Islet of Langerhans (tissue), 1 donor: ENCODE data around the gene FYTTD1.
"Not testable (repeated sequence)": the region's sequence is repeated elsewhere in the genome, so short reads cannot be mapped to it uniquely, and the experiment has no call there.

Experiments used
- FAIRE-seq: peaks from one replicate; lab custom pipeline; 2011; peaks lifted over from hg19 to GRCh38; lab: Jason Lieb, UNC

Gene FYTTD1, protein sequence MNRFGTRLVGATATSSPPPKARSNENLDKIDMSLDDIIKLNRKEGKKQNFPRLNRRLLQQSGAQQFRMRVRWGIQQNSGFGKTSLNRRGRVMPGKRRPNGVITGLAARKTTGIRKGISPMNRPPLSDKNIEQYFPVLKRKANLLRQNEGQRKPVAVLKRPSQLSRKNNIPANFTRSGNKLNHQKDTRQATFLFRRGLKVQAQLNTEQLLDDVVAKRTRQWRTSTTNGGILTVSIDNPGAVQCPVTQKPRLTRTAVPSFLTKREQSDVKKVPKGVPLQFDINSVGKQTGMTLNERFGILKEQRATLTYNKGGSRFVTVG

DNA sequence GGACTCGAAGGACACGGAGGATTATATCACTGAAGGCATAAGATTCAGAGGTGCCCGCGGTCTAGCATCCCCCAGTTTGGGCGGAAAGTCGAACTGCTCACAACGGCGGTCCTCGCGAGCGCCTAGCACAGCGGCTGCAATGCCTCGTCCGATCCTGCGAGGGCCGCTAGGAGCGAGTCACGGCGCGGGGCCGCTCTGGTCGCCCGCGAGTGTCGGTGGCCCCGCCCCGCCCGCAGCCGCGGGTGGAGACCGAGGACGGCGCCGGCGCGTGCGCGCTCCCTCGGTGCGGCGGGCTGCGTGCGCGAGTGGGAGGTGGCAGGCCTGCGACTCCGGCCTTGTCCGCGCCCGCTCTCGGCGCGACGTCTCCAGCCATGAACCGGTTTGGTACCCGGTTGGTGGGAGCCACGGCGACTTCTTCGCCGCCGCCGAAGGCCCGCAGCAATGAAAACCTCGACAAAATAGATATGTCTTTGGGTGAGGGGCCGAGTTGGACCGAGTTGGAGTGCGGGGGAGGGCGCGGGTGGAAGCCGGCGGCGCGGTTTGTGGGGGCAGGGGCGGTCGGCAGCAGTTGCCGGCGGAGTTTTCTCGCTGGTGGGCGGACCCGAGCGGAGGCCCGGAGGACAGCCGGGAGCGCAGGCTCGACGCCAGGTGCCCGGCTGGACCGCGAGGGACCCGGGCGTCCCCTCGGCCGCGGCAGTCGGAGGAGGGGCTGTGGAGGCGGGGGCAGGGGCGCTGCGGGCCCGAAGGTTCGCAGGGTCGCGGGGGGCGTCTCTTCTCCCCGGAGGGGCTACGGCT lies at the start of gene FYTTD1:
TSS of gene FYTTD1 (plus strand) at position 283 of the 795 bp plus-strand sequence. CDS start at position 372, 89 bp downstream.
- FAIRE-seq = no peak

DNA sequence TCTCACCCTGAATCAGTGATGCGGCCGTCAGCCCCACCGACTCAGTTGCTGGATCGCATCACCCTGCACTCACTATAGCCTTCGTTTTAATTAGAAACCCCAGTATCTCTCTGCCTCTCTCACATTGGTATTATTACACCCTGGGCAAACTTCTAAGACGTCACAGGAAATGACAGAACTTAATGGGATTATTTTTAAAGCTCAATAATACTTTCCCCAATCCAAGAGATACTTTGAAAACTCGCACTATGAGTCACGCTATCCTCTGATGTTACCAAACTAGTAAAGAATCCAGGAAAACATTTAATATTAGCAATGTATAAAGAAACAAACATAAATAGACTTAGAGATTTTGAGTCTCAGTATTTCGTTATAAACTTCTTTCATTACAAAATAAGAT lies 49.6 kb upstream of the FYTTD1 start:
- no peak for FAIRE-seq

DNA sequence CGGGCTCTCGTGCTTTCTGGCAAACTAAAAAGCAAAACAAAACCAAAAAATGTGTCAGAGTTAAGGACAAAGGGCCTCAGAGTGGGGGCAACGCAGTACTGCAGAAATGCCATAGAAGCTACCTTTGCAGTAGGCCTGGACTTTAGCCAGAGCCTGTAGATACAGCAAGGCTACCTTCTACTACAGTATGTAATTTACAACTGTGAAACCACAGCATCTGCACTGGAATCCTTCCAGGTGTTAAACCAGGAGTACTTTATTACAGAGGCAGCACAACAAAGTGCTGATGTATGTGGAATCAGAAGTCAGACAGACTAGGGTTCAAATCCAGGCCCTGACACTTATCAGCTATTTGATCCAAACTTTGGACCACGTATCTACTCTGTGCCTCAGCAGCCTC lies 47.8 kb upstream of the FYTTD1 start:
- no peak for FAIRE-seq

DNA sequence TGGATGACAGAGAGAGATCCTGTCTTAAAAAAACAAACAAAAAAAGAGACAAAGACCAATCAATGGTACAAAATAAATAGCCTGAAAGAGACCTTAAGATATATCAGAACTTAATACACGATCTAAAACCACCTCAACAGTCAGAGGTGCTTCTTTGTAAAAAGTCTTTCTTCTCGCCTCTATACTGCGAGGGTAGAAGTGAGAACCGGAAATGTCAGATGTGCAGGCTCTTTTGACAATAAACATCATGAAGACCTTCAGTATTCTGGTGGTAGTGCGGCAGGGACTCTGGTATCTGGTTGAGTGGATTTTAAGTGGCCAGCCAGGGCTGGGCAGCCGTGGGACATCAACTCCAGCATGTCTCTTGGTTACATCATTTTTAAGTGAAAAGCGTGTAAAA lies 43.0 kb upstream of the FYTTD1 start:
- FAIRE-seq = no peak

DNA sequence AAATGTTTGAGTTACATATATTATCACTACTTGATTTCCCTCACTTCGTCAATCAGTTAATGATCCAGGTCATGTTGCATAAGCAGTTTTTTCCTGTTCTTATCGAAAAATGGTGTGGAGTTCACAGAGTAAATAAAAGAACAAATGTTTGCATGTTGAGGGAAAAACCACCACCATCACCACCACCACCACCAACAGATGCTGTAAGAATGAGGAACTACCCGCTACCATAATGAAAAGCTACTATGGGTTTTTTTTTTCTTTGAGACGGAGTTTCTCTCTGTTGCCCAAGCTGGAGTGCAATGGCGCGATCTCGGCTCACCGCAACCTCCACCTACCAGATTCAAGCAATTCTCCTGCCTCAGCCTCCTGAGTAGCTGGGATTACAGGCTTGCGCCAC lies 40.5 kb upstream of the FYTTD1 start:
- FAIRE-seq = no peak

DNA sequence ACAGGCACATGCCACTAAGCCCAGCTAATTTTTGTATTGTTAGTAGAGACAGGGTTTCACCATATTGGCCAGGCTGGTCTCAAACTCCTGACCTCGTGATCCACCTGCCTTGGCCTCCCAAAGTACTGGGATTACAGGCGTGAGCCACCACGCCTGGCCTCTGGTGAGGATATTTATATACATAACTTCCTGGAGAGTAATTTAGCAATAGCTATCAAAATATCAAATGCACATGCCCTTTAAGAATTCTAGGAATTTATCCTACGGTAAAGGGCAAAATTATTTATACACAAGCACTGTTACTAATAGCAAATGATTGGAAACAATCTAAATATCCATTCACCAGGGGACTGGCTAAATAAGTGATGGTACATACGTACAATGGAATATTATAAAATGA lies 38.7 kb upstream of the FYTTD1 start:
- FAIRE-seq = not testable (repeated sequence)

DNA sequence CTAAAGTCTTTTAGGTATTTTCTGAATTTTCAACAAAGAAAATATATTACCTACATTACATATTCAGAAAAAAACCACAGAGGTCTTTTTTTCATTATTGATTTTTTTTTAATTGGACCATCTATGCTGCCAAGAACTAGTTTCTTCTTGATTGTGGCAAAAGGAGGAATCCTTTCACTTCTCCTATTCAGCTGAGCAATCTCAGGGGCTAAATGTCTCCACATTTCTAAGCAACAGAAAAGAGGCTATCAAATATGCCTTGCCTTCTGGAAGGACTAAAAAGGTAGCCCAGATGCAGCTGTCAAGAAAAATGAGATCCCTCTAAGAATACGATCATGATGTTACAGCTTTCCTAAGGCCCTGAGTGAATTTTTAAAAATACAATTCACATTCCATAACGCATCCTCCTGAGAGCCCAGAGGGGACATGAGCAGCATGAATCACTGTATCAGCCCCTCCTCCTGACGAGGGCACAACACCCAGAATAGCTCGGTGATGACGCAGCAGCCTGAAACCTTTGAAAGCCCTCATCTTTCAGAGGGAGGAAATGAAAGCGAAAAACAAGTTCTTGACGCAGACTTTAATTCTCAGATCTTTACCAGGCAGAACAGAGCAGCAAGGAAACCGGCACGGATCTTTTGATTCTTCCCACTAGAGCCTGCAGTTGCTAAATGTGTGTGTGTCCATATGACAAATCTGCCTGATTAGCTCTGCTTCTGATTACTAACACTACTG lies 37.5 kb upstream of the FYTTD1 start:
- FAIRE-seq = peak; percentile 5

DNA sequence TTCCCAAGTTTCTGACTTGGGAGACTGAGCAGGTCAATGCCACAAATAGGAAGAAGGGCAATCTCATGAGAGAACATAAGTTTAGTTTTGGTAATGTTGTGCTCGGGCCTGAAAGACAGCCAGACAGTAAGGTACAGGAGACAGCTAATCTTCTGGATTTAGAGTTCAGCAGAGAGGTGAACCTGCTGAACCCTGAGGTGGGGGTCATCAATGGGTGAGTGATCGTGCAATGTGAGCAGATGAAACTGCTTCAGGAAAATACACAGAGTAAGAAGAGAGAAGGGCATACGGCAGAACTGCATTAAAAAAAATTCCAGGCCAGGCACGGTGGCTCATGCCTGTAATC lies 36.2 kb upstream of the FYTTD1 start:
- FAIRE-seq = no peak

DNA sequence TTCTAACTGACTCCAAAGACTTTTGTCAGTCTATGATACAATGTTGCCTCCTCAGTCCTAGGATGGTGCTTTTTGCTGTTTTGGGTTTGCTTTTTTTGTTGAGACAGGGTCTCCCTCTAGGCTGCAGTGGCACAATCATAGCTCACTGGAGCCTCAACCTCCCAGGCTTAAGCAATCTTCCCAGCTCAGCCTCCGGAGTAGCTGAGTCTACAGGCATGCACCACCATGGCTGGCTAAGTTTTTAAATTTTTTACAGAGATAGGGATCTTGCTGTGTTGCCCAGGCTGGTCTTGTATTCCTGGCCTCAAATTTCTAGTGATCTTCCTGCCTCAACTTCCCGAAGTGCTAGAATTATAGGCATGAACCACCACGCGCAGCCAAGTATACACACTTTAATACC lies 35.4 kb upstream of the FYTTD1 start:
- FAIRE-seq = no peak

DNA sequence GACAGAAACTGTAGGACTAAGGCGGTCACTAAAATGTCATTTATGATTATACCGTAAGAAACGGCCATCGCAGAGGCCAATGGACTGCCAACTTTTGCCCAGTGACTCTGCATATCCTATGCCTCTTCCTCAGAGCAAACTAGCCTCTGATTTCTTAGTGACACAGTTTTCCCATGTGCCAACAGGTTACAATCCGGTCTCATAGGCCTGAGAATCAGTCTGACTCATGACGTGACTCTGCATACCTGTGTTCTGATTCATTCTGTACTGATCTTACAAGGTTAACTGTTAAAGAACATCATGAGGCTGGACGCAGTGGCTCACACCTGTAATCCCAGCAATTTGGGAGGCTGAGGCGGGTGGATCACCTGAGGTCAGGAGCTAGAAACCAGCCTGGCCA lies 30.8 kb upstream of the FYTTD1 start:
- peak; percentile 30 for FAIRE-seq

DNA sequence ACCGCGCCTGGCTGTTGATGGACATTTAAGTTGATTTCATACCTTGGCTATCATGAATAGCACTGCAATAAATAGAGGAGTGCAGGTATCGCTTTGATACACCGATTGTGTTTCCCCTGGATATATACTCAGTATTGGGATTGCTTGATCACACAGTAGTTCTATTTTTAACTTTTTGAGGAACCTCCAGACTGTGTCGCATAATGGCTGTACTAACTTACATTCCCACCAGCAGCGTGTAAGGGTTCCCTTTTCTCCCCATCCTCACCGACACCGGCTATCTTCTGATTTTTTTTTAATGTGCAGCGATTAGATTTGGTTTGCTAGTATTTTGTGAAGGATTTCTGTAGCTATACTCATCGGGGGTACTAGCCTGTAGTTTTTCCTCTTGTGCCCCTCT lies 29.0 kb upstream of the FYTTD1 start:
- FAIRE-seq = no peak

DNA sequence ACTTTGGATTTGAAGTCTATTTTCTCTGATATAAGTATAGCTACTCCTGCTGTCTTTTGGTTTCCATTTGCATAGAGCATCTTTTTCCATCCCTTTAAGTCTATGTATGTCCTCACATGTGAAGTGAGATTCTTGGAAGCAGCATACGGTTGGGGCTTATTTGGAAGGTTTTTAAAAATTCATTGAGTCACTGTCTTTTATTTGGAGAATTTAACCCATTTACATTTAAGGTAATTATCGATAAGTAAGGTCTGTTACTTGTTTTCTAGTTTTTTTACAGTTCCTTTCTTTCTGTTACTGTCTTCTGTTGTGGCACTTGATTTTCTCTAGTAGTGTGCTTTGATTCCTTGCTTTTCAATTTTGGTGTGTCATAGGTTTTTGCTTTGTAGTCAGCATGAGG lies 26.9 kb upstream of the FYTTD1 start:
- FAIRE-seq = no peak

DNA sequence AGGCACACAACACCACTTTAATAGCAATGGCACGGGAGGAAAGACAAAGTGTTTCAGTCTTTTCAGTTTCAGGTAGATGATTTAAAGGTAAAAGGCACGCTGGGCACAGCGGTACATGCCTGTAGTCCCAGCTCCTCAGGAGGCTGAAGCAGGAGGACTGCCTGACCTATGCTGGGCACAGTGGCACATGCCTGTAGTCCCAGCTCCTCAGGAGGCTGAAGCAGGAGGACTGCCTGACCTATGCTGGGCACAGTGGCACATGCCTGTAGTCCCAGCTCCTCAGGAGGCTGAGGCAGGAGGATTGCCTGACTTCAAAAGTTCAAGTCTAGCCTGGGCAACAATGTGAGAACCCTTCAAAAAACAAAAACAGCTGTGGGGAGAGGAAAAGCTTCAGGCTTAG lies 21.8 kb upstream of the FYTTD1 start:
- not testable (repeated sequence) for FAIRE-seq

DNA sequence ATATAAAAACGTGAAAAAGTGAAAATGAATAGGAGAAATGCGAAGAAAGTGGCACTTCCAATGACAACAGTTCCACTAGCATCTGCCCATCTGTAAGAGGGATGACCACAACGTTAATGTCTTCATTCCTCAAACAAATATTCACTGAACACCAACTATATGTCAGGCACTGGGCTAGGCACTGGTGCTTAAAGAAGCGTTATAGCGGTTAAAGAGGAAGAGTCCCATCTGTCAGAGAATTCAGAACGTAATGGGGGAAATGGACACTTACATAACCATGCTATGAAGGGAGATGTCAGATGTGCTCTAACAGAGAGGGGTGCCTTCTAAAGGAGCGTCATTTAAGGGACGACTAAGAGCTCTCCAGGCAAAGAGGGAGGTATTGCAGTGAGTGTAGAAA lies 21.2 kb upstream of the FYTTD1 start:
- no peak for FAIRE-seq

DNA sequence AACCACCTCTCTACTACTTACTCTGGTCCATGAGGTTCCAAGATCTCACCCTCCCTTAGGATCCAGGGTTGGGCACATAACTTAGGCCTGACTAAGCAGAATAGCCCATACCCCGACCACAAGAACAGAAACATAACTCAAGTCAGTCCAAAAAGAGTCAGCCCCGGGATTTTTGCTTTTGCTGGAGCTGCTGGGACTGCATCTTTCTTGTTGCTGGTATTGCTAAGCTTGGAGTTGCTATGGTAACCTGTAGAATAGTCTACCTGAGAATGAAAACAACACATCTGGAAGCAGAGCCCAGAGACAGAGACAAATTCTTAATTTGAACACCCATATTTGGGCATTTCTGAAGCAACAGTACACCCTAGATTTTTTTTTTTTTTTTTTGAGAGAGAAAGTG lies 19.5 kb upstream of the FYTTD1 start:
- no peak for FAIRE-seq

DNA sequence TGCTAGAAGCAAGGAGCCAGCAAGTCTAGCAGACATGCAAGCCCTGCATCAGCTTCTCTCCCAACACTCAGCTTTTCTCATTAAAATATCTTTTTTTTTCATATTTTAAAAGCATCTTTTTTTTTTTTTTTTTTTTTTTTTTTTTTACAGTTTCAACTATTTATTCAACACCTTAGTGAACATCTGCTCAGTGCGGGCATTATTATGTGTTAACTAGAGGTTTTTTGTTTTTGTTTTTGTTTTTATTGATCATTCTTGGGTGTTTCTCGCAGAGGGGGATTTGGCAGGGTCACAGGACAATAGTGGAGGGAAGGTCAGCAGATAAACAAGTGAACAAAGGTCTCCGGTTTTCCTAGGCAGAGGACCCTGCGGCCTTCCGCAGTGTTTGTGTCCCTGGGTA lies 18.9 kb upstream of the FYTTD1 start:
- not testable (repeated sequence) for FAIRE-seq

DNA sequence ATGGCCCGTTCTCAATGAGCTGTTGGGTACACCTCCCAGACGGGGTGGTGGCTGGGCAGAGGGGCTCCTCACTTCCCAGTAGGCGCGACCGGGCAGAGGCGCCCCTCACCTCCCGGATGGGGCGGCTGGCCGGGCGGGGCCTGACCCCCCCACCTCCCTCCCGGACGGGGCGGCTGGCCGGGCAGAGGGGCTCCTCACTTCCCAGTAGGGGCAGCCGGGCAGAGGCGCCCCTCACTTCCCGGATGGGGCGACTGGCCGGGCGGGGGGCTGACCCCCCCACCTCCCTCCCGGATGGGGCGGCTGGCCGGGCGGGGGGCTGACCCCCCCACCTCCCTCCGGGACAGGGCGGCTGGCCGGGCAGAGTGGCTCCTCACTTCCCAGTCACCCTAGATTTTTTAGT lies 18.2 kb upstream of the FYTTD1 start:
- FAIRE-seq = not testable (repeated sequence)

DNA sequence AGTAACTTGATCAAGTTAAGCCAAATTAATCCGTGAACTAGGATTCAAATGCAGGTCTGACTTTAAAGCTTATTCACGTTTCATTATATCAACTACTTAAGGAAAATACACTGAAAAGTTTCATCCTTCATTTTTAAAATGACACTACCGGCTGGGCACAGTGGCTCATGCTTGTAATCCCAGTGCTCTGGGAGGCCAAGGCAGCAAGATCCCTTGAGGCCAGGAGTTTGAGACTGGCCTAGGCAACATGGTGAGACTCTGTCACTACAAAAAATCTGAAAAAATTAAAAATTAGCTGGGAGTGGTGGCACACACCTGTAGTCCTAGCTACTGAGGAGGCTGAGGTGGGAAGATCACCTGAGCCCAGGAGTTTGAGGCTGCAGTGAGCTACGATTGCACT lies 16.6 kb upstream of the FYTTD1 start:
- no peak for FAIRE-seq

DNA sequence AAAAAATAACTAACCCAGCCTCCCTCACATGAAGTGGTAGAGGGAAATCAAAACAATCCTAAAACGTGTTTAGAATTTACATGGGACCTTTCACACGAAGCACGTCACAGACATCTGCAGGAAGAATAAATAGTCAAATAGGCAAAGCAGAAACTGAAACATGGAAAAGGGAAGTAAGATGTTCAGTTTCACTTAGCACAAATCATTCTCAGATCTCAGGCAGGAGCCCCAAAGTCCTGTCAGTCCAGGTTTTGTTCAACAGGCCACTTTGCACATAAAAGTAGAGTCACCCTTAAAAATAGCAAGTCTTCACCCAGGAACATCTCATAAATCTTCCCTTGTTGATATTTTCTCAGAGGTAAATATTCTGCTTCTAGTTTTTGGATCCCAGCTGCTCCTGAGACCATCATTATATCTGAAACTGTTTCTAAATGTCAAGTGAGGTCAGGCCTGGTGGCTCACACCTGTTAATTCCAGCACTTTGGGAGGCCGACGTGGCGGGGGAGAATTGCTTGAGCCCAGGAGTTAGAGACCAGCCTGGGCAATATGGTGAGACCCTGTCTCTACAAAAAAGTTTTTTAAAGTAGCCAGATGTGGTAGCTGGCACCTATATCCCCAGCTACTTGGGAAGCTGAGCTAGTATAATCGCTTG lies 14.9 kb upstream of the FYTTD1 start:
- no peak for FAIRE-seq

DNA sequence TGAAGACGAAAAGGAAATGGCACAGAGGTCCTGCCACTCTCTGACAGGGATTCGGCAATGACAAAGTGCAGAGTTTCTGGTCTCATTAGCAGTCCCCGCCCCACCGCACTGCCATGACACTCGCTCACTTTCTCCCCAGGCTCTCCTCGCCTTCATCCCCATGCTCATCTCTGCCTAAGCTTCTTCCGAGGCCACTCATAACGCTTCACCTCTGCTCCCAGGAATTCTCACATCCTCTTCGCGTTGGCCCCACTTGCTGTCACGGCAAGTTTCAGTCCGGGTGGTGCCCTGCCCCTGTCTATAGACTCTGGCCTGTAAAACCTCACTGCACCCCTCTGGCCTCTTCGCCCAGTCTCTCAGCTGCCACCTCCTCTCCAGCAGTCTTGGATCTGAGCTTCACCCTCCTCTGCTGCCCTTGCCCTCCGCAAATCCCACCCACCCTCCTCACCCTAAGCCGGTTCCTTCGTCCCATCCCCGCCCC lies 13.6 kb upstream of the FYTTD1 start:
- FAIRE-seq = no peak

DNA sequence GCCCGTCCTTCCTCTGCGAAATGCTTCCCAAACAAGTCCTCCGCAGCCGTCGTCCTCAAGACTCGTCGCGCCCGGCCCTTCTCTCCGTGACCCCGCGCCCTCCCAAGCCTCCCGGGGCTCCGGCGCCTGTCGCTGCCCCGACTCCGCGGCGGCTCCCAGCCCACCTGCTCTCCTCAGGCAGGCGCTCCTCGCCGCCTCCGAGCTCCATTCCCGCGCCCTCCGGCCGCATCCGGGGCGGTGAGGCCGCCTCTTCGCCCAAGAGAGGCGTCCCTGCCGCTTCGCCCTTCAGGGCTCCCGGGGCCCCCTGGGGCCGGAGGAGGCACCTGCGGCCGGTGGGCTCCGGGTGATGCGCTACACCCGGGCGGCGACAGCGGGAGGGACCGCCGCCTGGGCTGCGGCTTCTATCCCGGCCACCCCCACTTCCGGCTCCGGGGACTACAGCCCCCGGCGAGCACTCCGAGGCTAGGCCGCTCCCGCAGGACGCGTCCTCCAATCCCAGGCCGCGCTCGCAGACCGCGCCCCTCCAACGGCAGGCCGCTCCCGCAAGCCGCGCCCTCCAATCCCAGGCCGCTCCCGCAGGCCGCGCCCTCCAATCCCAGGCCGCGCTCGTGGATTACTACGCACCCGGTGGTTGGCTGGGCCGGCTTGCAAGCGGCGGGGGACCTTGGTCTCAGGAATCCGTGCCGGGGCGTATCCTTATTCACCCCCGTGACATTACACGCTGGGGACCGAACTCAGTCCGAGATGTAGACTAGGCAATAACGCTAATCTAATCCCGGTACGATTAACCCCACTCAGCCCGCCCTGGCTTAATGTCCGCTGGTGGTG lies 13.0 kb upstream of the FYTTD1 start, which contains the start of gene RUBCN:
TSS of gene RUBCN (minus strand) at position 414 of the 828 bp plus-strand sequence. CDS start at position 229, 185 bp downstream.
- FAIRE-seq = no peak

DNA sequence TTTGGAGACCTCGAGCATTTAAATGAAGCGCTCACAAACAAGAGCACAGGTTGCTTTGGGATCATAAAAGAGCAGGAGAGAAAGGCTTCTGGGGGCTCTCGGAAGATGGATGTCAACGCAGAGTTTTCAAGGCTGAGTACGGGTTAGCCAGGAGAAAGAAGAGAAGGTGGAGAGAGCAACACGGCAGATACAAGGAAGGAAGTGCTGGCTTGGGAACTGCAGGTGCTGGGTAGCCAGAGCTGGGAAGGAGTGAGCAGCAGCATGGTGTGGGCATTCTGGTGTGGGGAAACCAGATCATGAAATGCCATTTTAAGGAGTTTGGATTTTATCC lies 12.4 kb upstream of the FYTTD1 start:
- FAIRE-seq = no peak
